Activated T-helper 1 cell treated with anti-CD3 and anti-CD28 coated beads, Interleukin-2, amount 50 U/mL, for 16 hours (primary cell): ENCODE measurements around the gene SPATA12.
"Not testable (repeated sequence)": the region's sequence is repeated elsewhere in the genome, so short reads cannot be mapped to it uniquely, and the experiment has no call there.

ENCODE experiments used
- DNase-seq, 2 donors: peaks; one replicate each; pipeline ENCODE4 v3.0.0-alpha.2; 2020; ENCODE audit warnings: low read depth in 1 of 2, low spot score in 1 of 2

Gene SPATA12

DNA sequence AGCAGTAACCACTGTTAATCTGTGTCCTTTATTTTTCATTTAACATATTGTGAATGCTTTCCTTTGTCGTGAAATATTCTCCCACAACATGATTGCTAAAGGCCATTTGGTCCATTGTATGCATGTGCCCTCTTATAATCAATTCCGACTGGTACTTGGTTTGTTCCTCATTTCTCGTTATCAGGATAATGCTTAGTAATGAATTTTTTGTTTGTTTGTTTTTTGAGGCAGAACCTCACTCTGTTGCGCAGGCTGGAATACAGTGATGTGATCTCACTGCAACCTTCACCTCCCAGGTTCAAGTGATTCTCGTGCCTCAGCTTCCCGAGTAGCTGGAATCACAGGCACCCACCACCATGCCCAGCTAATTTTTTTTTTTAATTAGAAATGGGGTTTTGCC is 22.0 kb downstream of the SPATA12 start:
- DNase-seq: no peak

DNA sequence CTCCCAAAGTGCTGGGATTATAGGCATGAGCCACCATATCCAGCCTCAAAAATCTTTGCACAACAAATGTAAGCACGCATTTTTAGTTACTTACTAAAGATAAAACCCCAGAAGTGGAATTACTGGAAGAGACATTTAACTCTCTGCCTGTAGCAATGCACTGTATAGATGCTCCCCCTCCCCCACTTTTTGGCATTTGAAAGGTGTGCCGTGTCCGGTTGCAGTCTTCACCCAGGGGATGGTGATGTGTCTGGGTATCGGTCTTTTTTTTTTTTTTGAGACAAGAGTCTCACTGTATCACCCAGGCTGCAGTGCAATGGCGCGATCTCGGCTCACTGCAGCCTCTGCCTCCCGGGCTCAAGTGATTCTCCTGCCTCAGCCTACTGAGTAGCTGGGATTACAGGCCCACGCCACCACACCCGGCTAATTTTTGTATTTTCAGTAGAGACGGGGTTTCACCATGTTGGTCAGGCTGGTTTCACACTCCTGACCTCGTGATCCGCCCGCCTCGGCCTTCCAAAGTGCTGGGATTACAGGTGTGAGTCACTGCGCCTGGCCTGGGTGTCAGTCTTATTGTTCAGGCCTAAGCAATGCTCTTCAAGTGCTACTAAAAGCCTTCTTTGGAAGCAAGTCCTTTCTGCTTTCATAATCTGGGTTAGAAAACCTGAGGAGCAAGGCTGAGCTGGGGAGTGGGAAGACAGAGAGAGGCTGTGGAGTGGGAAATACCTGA is 23.0 kb downstream of the SPATA12 start:
- not testable (repeated sequence) for DNase-seq

DNA sequence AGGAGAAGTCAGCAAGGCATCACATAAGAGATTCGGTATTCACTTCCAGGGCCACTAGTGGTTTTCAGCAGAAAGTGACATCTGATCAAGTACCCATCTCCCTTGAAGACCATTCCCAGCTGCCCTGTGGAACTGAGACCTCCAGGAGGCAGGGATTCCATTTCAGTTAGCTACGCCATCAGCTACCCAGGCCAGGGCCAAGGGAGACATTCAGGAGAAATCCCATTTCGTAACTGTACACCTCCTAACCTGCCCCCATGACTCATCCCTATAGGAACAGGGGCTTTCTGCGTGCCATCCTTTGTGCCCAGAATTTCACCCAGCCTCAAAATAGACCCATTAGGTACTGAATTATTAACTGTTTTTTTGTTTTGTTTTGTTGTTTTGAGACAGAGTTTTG is 24.7 kb downstream of the SPATA12 start:
- DNase-seq: no peak

DNA sequence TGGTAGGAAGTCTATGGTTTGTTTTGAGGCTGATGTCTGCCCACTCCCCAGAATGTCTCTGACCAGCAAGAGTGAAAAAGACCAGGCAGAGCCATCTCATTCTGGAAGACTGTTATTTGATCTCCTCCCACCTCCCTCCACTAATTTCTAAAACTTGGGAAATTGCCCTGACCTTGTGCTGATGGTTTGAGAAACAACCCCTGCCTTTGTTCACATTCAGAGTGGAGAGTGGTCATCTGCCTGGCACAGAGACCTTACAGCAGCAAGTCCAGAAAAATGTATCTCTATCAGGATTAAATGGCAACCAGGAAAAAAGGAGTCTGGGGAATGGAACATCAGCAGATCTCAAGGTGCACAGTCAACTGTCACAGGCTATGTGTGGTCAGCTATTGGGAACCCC is 25.7 kb downstream of the SPATA12 start:
- DNase-seq: no peak

DNA sequence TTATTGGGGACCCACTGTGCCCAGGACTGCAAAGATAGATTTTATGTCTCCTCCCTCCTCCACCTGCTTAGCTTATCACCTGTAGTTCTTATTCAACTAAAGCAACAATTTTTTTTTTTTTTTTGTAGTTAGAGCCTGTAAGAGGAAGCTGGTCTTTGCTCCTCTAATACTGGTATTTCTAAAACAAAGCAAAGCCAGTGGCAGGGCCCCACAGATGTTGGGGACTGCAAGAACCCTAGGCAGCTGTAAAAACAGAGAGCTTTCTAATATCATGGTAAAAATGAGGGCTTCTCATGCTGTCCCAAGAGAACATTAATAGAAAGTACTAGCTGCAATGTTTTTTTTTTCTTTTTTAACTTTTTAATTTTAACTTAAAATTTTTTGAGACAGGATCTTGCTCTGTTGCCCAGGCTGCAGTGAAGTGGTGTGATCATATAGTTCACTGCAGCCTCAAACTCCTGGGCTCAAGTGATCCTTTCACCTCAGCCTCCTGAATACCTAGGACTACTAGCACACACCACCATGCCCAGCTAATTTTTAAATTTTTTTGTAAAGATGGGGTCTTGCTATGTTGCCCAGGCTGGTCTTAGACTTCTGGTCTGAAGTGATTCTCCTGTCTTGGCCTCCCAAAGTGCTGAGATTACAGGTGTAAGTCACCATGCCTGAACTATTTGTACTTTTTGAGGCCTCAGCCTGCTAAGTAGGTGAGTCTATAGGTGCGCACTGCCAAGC is 27.1 kb downstream of the SPATA12 start:
- DNase-seq: no peak

DNA sequence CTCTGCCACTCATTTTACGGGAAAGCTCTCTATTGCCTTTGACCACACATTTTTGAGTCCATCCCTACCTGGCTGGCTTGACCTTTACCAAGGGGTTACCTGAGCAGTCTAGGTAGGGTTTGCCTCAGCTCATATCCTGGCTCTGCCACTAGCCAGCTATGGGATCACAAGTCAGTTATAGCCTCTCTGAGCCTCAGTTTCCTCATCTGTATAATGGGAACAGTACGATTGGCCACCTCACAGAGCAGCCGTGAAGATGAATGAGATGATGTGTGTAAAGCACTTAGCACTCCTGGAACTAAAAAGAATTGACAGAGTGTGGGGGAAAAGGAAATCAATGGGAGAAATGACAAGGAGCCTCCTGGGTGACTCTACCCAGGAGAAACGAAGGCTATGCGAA is 28.0 kb downstream of the SPATA12 start:
- no peak for DNase-seq

DNA sequence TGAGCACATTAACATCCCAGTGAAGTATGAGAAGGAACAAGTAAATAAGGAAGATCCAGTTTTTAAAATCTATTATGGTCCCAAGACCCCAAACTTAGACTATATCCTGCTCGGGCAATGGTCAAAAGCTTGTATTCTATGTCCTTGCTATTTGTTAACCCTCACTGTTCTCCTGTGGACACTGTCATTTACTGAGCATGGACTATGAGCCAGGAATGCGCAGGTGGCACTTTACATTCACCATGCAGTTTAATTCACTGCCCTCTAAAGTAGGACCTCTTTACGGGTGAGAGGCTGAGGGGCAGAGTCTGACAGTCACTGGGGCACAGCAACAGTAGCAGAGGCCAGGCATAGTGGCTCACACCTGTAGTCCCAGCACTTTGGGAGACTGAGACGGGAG is 28.6 kb downstream of the SPATA12 start:
- DNase-seq: no peak

DNA sequence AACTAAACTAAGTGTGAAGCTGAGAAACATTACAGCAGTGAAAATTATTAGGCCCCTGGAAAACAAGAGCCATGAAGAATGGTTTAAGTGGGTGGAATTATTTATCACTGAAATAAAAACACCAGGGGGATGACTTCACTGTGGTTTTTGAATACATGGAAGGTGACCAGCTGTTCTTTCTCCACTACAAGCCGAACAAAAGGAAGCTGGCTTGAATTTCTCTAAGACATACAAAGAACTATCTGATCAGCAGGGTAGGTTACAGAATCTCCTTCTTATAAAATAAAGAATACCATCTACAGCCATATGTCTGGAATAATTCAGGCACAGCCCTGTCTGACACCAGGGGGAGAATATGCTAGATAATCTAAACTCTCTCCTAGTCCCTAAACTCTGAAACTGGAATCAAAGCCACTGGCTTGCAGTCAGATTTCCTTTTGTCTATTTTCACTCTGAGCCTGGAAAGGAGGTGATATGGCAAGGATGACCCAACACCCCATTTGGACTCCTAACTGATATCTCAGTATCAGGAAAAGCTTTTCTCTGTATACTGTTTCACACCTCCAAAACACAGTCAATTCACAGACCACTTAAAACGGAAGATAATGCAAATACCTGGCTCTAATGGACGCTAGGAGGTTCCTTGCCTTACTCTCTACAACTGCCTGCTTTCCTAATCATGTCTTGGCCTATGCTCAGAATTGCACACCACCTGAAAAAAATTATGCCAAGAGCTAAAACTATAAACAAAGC is 31.2 kb downstream of the SPATA12 start:
- DNase-seq: no peak

DNA sequence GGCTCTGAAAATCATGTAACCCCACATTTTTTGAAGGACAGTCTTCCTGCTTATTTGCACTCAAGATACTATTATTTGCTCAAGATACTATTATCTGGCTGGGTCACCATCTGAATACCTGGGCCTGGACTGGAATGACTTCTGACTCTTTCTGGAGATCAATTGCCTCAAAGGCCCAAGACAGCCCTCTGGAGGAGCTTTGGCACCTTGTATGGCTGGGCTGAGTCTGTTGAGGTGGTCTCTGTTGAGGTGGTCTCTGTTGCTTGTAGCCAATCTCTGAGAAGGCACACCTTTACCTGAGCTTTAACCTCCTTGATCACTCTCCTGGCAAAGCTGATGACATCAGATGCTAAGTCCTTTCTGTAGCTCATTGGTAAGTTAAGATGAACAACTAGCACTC is 33.0 kb downstream of the SPATA12 start:
- DNase-seq: no peak

DNA sequence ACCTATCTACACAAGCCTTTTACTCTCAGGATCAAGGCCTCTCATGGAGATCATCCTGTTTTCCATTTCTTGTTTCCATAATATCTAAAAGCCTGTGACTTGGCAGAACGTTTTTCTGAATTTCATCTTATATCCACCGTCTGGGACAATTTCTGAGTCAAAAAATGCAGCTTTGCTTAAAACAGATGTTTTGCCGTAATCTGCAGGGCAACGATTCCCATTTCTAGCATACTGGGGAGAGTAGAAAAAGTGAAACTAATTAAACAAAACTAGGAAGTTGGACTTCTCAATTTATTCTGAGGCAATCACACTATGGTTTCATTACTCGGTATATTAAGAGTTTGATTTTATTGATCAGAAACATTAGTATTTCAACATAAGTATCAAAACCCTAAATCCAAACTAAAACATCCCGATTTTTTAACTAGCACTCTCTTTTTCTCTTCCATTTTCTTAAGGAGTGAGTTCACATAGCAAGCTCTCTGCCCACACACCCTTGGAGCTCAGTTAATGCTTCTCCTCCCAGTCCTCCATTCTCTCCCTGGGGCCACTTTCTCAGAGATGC is 33.6 kb downstream of the SPATA12 start:
- no peak for DNase-seq

DNA sequence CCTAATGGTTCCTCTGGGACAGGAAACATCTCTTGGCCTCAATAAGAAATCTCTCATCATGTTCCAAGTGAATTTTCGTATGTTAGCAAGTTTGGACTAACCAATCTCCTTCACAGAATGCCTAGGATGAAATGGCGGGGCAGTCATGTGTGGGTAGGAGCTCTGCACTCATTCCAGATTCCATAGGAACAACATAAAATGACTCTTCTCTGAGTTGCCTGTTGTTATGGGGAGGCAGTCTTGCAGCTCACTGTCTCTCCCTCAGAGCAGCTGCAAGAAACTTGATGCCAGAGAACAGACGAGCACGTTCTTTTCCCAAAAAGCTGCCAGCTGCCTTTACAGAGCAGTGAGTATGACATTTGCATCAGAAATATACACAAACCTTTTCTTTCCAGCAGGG is 34.1 kb downstream of the SPATA12 start:
- DNase-seq: no peak

DNA sequence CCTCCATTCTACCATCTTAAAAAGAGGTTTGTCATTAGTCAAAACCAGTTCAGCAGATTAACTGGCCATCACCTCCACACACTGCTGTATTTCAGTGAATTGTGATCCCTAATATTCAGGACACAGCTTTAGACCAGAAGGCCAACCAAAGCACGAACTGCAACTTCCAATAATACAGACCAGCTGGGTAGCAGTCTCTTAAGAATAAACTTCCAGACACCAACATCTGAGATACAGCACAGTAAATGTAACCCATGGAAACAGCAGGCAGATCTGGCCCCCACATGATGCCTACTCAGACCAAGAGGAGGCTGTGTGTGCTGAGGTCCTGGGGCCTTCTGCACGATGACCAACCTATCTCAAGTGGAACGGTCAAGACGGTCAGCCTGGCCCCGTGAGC is 34.9 kb downstream of the SPATA12 start:
- DNase-seq: no peak

DNA sequence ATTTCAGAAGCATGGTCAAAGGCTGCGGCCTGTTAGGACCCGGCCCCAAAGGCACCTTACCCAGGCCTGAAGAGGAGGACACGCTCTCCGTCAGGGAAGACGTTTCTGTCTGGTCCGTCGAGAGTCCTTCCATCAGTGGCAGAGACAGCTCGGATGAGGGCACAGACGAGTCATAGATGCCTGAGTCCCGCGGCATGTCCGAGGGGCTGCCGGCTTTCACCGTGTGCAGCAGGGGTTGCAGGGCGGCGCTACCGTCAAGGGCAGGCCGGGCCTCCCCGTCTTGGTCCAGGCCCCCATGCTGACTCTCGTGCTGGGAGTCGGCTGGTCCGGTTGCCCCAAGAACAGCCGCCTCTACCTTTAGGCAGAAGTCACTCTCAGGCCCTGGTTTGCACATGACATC is 37.1 kb downstream of the SPATA12 start:
- no peak for DNase-seq

DNA sequence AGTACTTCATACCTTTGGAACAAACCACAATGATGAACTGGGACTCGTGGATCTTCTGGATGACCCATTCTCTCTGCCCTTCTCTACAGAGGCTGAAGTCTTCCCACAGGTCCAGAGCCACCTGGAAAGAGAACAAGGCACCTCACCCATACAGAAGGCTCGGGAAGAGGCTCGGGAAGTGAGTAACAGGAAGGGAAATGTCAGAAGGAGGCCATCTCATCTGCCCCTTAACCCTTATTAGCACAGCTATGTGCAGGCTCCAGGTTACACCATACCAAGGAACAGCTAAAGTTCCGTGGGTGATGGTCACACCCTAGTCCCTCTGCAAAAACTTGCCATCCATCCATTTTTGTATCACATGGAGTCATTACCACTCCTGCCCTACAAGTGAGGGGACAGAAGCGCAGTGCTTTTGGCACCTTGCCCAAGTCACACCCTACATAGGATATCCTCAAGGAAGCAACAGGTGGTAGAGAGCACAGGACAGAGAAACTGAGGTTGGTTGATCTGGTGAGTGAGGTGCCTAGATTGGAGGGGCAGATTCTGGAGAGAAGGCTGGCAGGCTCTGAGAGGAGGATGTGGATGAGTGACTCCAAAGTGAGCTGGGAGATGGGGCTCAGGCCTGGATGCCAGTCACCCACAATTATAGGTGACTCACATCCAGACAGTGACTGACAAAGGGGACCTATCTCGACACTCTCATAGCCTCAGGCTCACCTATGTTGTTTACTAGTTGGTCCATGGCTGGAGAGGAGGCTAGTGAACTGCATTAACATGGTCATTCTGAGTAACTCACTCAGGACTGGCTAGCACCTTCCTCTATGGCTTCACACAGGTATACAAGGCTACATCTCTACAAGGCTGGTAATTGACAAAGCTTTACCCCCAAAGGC is 38.2 kb downstream of the SPATA12 start:
- no peak for DNase-seq

DNA sequence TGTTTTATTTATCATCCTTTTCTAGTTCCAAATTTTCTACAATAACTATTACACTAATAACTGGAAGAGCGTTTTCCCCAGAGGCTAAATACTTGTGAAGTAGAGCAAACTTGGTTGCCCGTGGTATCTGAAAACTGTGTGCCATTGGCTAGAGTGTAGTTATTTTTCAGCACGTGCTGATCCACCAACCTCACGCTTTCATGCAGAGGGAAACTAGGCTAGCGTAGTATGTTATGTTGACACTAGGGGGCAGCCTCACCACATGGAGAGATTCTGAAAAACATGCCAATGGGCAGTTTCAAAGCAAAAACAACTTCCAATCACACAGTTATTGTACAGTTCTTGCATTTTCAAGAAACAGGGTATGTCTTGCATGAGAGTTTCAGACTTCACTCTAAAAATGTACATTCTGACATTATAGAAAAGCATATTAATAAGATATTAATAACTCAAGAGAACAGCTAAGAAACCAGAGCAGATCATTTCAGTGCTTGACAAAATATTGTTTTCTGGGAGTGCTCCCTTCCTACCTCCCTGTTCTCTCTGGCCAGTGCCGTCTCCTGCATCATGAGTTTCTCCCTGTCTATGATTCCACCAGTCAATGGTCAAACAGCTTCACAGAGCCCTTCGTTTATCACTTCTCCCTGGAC is 39.7 kb downstream of the SPATA12 start:
- peak in 1 of 2 donors; percentile 18 for DNase-seq

DNA sequence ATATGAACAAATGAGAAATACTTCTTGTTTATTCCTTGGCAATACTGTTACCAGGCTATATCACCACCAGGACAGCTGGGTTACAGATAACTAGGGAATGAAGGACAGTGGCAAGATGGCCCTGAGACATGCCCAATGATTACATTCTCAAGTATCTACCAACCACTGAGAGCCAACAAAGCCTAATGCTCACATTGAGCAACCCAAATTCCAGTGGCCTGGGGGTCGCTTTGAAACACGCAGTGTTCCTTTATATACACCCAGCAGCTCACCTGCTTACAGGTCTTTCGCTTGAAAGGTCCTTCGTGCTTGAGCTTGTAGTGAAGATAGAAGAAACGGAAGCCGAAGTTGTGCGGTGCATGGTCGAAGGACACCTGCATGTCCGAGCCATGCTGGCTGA is 45.1 kb downstream of the SPATA12 start:
- no peak for DNase-seq

DNA sequence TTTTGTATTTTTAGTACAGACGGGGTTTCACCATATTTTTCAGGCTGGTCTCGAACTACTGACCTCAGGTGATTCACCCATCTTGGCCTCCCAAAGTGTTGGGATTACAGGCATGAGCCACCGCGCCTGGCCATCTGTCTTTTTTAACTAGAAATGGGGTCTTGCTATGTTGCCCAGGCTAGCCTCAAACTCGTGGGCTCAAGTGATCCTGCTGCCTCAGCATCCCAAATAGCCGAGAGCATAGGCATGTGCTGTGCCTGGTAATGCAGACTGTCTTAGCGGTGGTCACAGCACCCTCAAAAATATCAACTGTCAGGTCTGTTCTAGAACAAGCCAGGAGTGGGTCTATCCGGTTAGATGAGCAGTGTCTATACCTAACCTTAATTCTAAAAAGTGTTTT is 48.2 kb downstream of the SPATA12 start:
- DNase-seq: no peak

DNA sequence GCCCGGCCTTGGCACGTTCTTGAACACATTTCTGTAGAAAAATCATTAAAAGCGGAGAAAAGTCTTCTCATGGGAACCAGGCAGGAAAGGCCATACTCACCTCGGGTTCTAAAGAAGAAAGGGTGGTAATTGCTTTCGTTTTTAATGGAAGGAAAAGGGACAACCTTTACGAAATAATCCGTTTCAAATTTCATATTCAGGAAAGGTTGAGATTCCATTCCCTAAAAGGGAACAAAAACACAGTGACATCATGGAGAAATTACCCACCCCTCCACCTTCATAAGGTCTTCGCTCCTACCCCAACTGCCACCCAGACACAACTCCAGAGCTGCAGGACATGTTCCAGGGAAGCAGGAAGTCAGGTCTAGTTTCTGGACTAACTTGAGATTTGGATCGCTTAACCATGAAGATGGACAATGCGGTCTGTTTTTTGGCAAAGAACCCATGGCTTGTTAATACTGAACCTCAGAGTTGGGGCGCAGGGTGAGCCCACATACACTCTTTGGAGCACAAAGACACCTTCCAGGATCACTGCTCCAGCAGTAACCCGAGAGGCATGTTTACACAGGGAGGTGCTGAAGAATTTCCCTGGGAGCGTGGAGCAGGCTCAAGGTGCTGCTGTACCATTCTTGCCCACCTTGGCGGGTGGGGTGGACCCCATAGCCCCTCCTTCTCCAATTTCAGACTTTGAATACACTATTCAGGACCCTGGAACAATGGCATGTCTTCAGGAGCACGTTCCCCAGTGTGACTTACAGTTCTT is 49.2 kb downstream of the SPATA12 start:
- DNase-seq: no peak

DNA sequence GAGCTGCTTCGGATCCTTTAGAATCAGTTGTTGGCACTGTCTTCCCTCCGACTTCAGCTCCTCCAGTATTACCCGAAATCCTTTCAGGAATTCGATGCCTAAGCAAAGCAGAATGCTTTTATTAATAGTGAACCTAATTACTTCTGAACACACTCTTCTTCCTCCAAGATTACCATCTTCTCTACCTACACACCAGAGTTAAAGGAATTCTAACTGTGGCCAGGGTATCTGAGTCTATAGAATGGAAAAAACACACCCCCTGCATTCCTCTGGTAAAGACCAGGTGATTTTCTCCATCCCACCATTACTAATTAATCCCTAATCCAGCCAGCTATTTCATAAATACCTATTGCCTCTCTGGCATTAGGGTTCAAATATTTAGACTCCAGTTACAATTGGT is 49.8 kb downstream of the SPATA12 start:
- DNase-seq: no peak

DNA sequence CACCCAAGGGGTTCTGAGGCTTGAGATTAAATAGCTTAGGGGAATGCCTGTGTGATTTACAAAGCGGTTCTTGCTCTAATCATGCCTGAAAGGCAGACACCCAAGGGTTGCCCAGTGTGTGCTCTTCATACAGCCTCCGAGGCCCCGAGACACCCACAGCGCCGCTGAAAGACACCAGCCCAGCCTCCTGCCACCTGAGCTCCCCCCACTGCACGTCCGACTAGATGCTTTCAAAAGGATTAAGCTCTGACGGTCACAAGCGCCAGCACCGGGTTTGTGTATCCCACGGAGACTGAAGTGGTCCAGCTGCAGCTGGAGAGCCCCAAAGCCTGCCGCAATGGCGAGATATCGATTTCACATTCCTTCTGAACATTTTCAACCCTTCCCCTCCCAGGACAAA is 50.3 kb downstream of the SPATA12 start:
- no peak for DNase-seq
